H1 (cell line): ENCODE results near the gene AIRE. TPM values are rescaled to one million over a fixed set of nuclear protein-coding genes. Genes with fewer than 3 reads are reported as not detected.

Source experiments
- CTCF ChIA-PET: fragments of 300-600 bp; sonication (Branson Sonifier 250); formaldehyde crosslinking; loops from one replicate; lab custom pipeline; 2021; ENCODE audit not compliant: partially characterized antibody; lab: Charles Lee
- POLR2A ChIA-PET: fragments of 300-600 bp; sonication (Branson Sonifier 250); formaldehyde crosslinking; loops from one replicate; lab custom pipeline; 2021; ENCODE audit warnings: inconsistent platforms; ENCODE audit not compliant: partially characterized antibody; lab: Charles Lee
- DNase-seq, 2 experiments: peaks; one replicate each; pipeline versions ENCODE4 v3.0.0 to v3.0.0-alpha.2; 2010 to 2022; ENCODE audit warnings: low spot score in 2 of 2, low read depth in 1 of 2, mixed read lengths in 1 of 2
- FAIRE-seq: peaks from 2 replicates; lab custom pipeline; 2011; peaks lifted over from hg19 to GRCh38; lab: Jason Lieb, UNC
- H2AFZ ChIP-seq: 2 replicates; pipeline ENCODE4 v1.8.1; 2012; ENCODE audit warnings: low read length, inconsistent platforms
- H2AK5ac ChIP-seq: 2 replicates; pipeline ENCODE4 v1.6.1; 2013; ENCODE audit warnings: low read depth, low read length
- H2BK120ac ChIP-seq: replicated peaks from 2 replicates; pipeline ENCODE3; 2013; ENCODE audit warnings: low read depth, low read length, inconsistent platforms
- H2BK12ac ChIP-seq: 2 replicates; pipeline ENCODE4 v1.6.1; 2013; ENCODE audit warnings: low read depth, low read length
- H2BK15ac ChIP-seq: 2 replicates; pipeline ENCODE4 v1.6.1; 2013; ENCODE audit warnings: low read length
- H2BK20ac ChIP-seq: 2 replicates; pipeline ENCODE4 v1.6.1; 2013; ENCODE audit warnings: low read length
- H2BK5ac ChIP-seq: 2 replicates; pipeline ENCODE4 v1.6.1; 2013; ENCODE audit warnings: low read depth, low read length
- H3K14ac ChIP-seq: 2 replicates; pipeline ENCODE4 v1.6.1; 2013; ENCODE audit warnings: inconsistent platforms; ENCODE audit not compliant: insufficient read length
- H3K18ac ChIP-seq: 2 replicates; pipeline ENCODE4 v1.6.1; 2013; ENCODE audit warnings: low read length; ENCODE audit errors: extremely low read depth
- H3K23ac ChIP-seq: 2 replicates; pipeline ENCODE4 v1.6.1; 2013; ENCODE audit warnings: inconsistent platforms; ENCODE audit not compliant: insufficient read length
- H3K23me2 ChIP-seq: 2 replicates; pipeline ENCODE4 v1.6.1; 2013; ENCODE audit warnings: low read depth, low read length
- H3K27ac ChIP-seq: 2 replicates; pipeline ENCODE4 v1.6.1; 2011; ENCODE audit warnings: low read depth, low read length, inconsistent platforms
- H3K27me3 ChIP-seq, 4 experiments: replicated peaks in 1 of 4; 1 replicate in 1 of 4; 2 replicates in 3 of 4; pipeline versions ENCODE4 v1.6.1 to v1.8.1; 2011 to 2013; ENCODE audit warnings: low read length in 3 of 4, mild to moderate bottlenecking in 3 of 4, inconsistent platforms in 2 of 4, mixed read lengths in 2 of 4, moderate library complexity in 1 of 4; ENCODE audit not compliant: control insufficient read depth in 3 of 4, insufficient read depth in 3 of 4; ENCODE audit errors: extremely low read depth in 1 of 4
- H3K36me3 ChIP-seq, 4 experiments: 2 replicates each; pipeline versions ENCODE4 v1.6.1 to v1.8.1; 2011 to 2013; ENCODE audit warnings: mild to moderate bottlenecking in 4 of 4, low read length in 3 of 4, moderate library complexity in 2 of 4, control low read depth in 1 of 4, inconsistent platforms in 1 of 4; ENCODE audit not compliant: insufficient read depth in 4 of 4, control insufficient read depth in 2 of 4
- H3K4ac ChIP-seq: replicated peaks from 2 replicates; pipeline ENCODE3; 2013; ENCODE audit warnings: low read length, low read depth, mixed read lengths, inconsistent platforms; ENCODE audit not compliant: insufficient read length
- H3K4me1 ChIP-seq, 4 experiments: replicated peaks in 1 of 4; 1 replicate in 1 of 4; 2 replicates in 3 of 4; pipeline versions ENCODE4 v1.6.1 to v1.8.1; 2011 to 2013; ENCODE audit warnings: low read length in 3 of 4, inconsistent platforms in 2 of 4, mixed read lengths in 1 of 4; ENCODE audit not compliant: insufficient read depth in 4 of 4, control insufficient read depth in 3 of 4
- H3K4me2 ChIP-seq, 2 experiments: 2 replicates each; pipeline versions ENCODE4 v1.6.1 to v1.8.1; 2011 to 2013; ENCODE audit warnings: low read depth in 2 of 2, low read length in 2 of 2, control low read depth in 1 of 2, inconsistent platforms in 1 of 2, mild to moderate bottlenecking in 1 of 2; ENCODE audit not compliant: insufficient read depth in 1 of 2
- H3K4me3 ChIP-seq, 4 experiments: fragments of 200-600, 300-600 bp in 1 of 4; sonication (generic), shearing (Covaris generic), sonication (Bioruptor Twin) in 1 of 4; 2 replicates each; pipeline versions ENCODE4 v1.5.1 to v1.8.1; 2011 to 2016; ENCODE audit warnings: low read length in 4 of 4, low read depth in 3 of 4, control low read depth in 2 of 4, inconsistent platforms in 2 of 4, mild to moderate bottlenecking in 2 of 4, mixed read lengths in 1 of 4, moderate library complexity in 1 of 4; ENCODE audit not compliant: insufficient read depth in 2 of 4; ENCODE audit errors: extremely low read depth in 1 of 4
- H3K56ac ChIP-seq: replicated peaks from 2 replicates; pipeline ENCODE3; 2013; ENCODE audit warnings: low read depth, mild to moderate bottlenecking, mixed read lengths, low read length, inconsistent platforms; ENCODE audit not compliant: insufficient read length
- H3K79me1 ChIP-seq: 2 replicates; pipeline ENCODE4 v1.6.1; 2013; ENCODE audit warnings: low read depth, low read length, control low read depth
- H3K79me2 ChIP-seq, 2 experiments: 2 replicates each; pipeline versions ENCODE4 v1.6.1 to v1.8.1; 2012 to 2013; ENCODE audit warnings: low read length in 2 of 2, mild to moderate bottlenecking in 2 of 2, inconsistent platforms in 1 of 2; ENCODE audit not compliant: insufficient read depth in 2 of 2, control insufficient read depth in 1 of 2
- H3K9ac ChIP-seq, 4 experiments: replicated peaks in 1 of 4; 1 replicate in 1 of 4; 2 replicates in 3 of 4; pipeline versions ENCODE4 v1.6.1 to v1.8.1; 2011 to 2013; ENCODE audit warnings: low read depth in 3 of 4, low read length in 3 of 4, control low read depth in 2 of 4, mild to moderate bottlenecking in 2 of 4, moderate library complexity in 2 of 4, inconsistent platforms in 1 of 4; ENCODE audit errors: extremely low read depth in 1 of 4
- H3K9me3 ChIP-seq, 2 experiments: 2 replicates each; pipeline versions ENCODE4 v1.6.1 to v1.8.1; 2012 to 2013; ENCODE audit warnings: mild to moderate bottlenecking in 2 of 2, moderate library complexity in 2 of 2, control low read depth in 1 of 2, inconsistent platforms in 1 of 2, low read depth in 1 of 2, low read length in 1 of 2, mixed read lengths in 1 of 2; ENCODE audit not compliant: insufficient read depth in 2 of 2
- H4K20me1 ChIP-seq, 2 experiments: replicated peaks in 1 of 2; 2 replicates each; pipeline versions ENCODE3 to v1.8.1; 2011 to 2013; ENCODE audit warnings: inconsistent platforms in 2 of 2, low read length in 2 of 2, mild to moderate bottlenecking in 1 of 2; ENCODE audit not compliant: insufficient read depth in 2 of 2, control insufficient read depth in 1 of 2
- H4K5ac ChIP-seq: 2 replicates; pipeline ENCODE4 v1.6.1; 2013; ENCODE audit warnings: low read length, low read depth, mixed read lengths, inconsistent platforms; ENCODE audit not compliant: insufficient read length
- H4K8ac ChIP-seq: 2 replicates; pipeline ENCODE4 v1.8.0; 2013; ENCODE audit warnings: mild to moderate bottlenecking, moderate library complexity, low read length, inconsistent platforms; ENCODE audit not compliant: insufficient read depth; ENCODE audit errors: extremely low read depth
- H4K91ac ChIP-seq: replicated peaks from 2 replicates; pipeline ENCODE3; 2013; ENCODE audit warnings: low read length, mixed read lengths, inconsistent platforms; ENCODE audit not compliant: insufficient read length
- PHF8 ChIP-seq: fragments of 200-600 bp; sonication (generic); conservative IDR thresholded peaks from 2 replicates; pipeline ENCODE4 v1.7.1; 2012; ENCODE audit warnings: low read depth, mild to moderate bottlenecking, inconsistent platforms, low read length, moderate library complexity
- RAD21 ChIP-seq, 2 experiments: IDR thresholded peaks in 1 of 2; conservative IDR thresholded peaks in 1 of 2; 2 replicates each; pipeline ENCODE4 v1.6.1; 2011; ENCODE audit warnings: low read depth in 2 of 2, low read length in 2 of 2, improper control_type of control experiment in 1 of 2, inconsistent platforms in 1 of 2, mild to moderate bottlenecking in 1 of 2, moderate library complexity in 1 of 2
- WGBS, 2 experiments: shearing (Covaris generic) in 1 of 2; methylation state at CpG; one replicate each; pipeline versions ENCODE4 v1.1.6 to v1.1.7; 2013 to 2015; ENCODE audit warnings: low lambda C conversion rate in 2 of 2, mixed read lengths in 2 of 2, inconsistent platforms in 1 of 2, low coverage in 1 of 2, missing lambda C conversion rate in 1 of 2; ENCODE audit not compliant: insufficient replicate concordance in 2 of 2, insufficient coverage in 1 of 2, insufficient read length in 1 of 2; ENCODE audit errors: extremely low coverage in 1 of 2, missing lambda C conversion rate in 1 of 2; 5-methylcytosine and 5-hydroxymethylcytosine counted together
- polyA plus RNA-seq, 7 experiments: library from polyadenylated mRNA; depleted of rRNA in 3 of 7; stranded (reverse) in 5 of 7; unstranded in 2 of 7; fragments of >200 nt in 5 of 7; fragments of 200-250 nt in 2 of 7; gene quantifications; 1 replicate in 5 of 7; 2 replicates in 1 of 7; 4 replicates in 1 of 7; pipeline versions ENCODE4 v1.2.1 to v1.2.3, GENCODE V29; 2011 to 2013; ENCODE audit warnings: missing spikeins in 2 of 7, mixed read lengths in 2 of 7
- total RNA-seq: library from RNA; stranded (reverse); fragmentation: NEBNext Ultra II Directional; extraction: Animal tissue kit (Norgen Biotek cat#: 25700); gene quantifications from 2 replicates; pipeline ENCODE4 v1.2.1, GENCODE V29; 2021

AIRE gene
- total and polyA plus RNA-seq, 2 of the 8 experiments (the other 6 are each of a cell fraction or from before 2014, with no cell fraction given), result 0.09 TPM; not detected in 1

- Histone ChIP-seq H3K23me2 (peaks cover 12% of the 10 kb centered on the region; the same call in 1 of the 2 replicates), H4K5ac (no peak overlapping the region), H3K27me3 (peaks cover 0 to 3% (median 0%) of the 10 kb centered on the region in 4 experiments; a peak in 2 of 7 replicates), H4K8ac (peak overlapping the region; percentile 14; the same call in 1 of the 2 replicates), H3K79me1 (peaks cover 6% of the 10 kb centered on the region; the same call in 1 of the 2 replicates), H3K4me2 (peak overlapping the region; percentile 89 to 90), H3K4me1 (peaks cover 0 to 19% (median 5%) of the 10 kb centered on the region in 4 experiments; a peak in 5 of 7 replicates), H3K18ac (no peak overlapping the region), H2BK5ac (no peak overlapping the region), H3K23ac (no peak overlapping the region), H3K79me2 (peaks cover 0 to 6% of the 10 kb centered on the region in 2 experiments; a peak in 1 of 4 replicates), H3K27ac (no peak overlapping the region; the same call in 1 of the 2 replicates), H3K4ac (no peak overlapping the region), H2BK12ac (no peak overlapping the region), H4K20me1 (peaks cover 9 to 15% of the 10 kb centered on the region in 2 experiments), H2BK20ac (no peak overlapping the region), H2AFZ (no peak overlapping the region), H3K4me3 (peak overlapping the region; percentile 45 to 68 (median 54)), H3K56ac (no peak overlapping the region), H2AK5ac (no peak overlapping the region), H2BK15ac (no peak overlapping the region), H3K9me3 (no peaks in the 10 kb centered on the region), H2BK120ac (no peak overlapping the region), H4K91ac (no peak overlapping the region), H3K9ac (peak overlapping the region in 1 of 4 experiments; percentile 56; a peak in 1 of 7 replicates), H3K14ac (no peak overlapping the region), H3K36me3 (no peaks in the 10 kb centered on the region)
- DNase-seq, result peak in 1 of 2 experiments; percentile 77
- no peak for FAIRE-seq
- POLR2A ChIA-PET, result interaction anchor here (1.2 kb wide), 1 partner anchor 41 kb away, joined by 3 read pairs; no protein-coding TSS in a partner anchor
- CTCF ChIA-PET, result interaction anchor here (1.2 to 1.5 kb wide), 3 partner anchors 33 to 180 kb away, joined by 3 to 4 read pairs (median 3); partner anchors contain the start of gene TRPM2
- WGBS, 2 experiments, result 21% methylated on average over 13 of the region's 67 CpGs; no CpG with 5 or more reads in 1 of the 2 experiments
- no peak for TF ChIP-seq RAD21 (IDR thresholded peaks at IDR 0.05 in 1 of 2, conservative IDR thresholded peaks at IDR 0.05 in 1 of 2; ENCODE audit: low read depth in 2 of 2, low read length in 2 of 2)
- 0 out of 2 replicates have a peak, but pooled peaks have one; percentile 16 for TF ChIP-seq PHF8
These were observed 14.7 kb downstream of the AIRE start for GRCh38 chr21:44300262-44300959.
